GM19023 (cell line): ENCODE measurements around the gene GADD45GIP1.
"Not testable (repeated sequence)": the region's sequence is repeated elsewhere in the genome, so short reads cannot be mapped to it uniquely, and the experiment has no call there.

ENCODE experiments used
- ATAC-seq: cut with Tn5 transposase; IDR thresholded peaks from one replicate; pipeline ENCODE4 v1.9.1; 2021; ENCODE audit warnings: mild to moderate bottlenecking, moderate library complexity; ENCODE audit not compliant: unreplicated experiment

GADD45GIP1 gene

DNA sequence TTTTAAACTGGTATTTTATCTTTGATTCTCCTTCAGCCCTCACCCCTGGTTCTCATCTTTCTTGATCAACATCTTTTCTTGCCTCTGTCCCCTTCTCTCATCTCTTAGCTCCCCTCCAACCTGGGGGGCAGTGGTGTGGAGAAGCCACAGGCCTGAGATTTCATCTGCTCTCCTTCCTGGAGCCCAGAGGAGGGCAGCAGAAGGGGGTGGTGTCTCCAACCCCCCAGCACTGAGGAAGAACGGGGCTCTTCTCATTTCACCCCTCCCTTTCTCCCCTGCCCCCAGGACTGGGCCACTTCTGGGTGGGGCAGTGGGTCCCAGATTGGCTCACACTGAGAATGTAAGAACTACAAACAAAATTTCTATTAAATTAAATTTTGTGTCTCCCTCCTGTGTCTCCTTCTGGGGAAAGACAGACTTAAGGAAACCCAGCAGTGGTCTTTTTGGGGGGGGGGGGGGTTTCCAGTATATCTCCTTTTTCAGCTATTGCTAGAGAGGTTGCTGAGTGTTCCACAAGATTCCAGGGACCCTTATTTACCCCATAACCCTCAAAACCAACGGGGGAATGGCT is 12.8 kb downstream of the GADD45GIP1 start:
- ATAC-seq: no peak

- ATAC-seq: no peak
Measured at GRCh38 chr19:12943437-12944044, 13.5 kb downstream of the GADD45GIP1 start.

DNA sequence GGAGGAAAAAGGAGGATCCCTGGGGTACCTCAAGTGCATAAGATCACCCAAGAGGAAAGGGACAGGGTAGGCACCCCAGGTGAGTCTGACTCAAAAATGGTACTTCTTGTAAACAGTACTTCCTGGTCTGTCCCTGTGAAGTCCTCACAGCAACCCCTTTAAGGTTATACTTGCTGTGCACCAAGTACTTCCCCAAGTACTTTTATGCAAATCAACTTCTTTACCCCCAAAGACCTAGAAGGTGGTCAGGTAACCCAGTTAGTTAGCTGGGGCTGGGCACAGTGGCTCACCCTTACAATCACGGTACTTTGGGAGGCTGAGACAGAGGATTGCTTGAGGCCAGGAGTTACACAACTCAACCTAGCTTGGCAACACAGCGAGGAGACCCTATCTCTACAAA is 16.1 kb downstream of the GADD45GIP1 start:
- ATAC-seq: no peak

DNA sequence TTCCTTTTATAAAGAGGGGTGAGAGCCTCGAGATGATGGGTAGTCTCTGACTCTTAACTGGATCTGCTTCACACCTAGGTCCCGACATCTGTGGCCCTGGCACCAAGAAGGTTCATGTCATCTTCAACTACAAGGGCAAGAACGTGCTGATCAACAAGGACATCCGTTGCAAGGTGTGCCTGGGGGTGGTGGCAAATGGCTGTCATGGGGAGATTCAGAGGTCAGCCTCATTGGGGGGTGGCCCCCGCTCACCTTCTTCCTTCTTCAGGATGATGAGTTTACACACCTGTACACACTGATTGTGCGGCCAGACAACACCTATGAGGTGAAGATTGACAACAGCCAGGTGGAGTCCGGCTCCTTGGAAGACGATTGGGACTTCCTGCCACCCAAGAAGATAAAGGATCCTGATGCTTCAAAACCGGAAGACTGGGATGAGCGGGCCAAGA is 17.0 kb downstream of the GADD45GIP1 start:
- no peak for ATAC-seq

DNA sequence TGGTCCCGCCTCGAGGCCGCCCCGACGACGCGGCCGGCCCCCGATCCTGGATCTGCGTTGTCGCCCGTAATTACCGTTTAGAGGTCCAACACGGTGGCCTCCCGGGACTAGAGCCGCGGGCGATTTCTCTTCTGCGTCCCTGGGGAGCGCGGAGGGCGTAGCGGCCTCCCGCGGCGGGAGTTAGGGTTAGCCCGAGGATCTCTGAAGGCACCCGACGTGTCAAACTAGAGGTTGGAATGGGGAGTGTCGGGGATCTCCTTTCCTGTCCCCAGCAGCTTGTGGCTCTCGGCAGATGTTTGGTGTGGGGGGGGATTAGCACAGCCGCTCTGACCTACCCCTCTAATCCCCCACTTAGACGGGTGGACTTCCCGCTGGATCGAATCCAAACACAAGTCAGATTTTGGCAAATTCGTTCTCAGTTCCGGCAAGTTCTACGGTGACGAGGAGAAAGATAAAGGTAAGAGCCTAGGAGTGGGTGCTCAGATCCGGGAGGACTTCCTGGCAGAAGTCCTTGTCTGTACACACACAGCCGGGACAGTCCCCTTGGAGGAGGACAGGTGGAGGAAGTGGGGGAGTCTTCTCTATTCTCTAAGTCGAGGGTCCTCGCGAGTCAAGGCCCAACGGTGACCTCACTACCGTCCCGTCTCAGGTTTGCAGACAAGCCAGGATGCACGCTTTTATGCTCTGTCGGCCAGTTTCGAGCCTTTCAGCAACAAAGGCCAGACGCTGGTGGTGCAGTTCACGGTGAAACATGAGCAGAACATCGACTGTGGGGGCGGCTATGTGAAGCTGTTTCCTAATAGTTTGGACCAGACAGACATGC is 18.0 kb downstream of the GADD45GIP1 start:
- no peak for ATAC-seq

DNA sequence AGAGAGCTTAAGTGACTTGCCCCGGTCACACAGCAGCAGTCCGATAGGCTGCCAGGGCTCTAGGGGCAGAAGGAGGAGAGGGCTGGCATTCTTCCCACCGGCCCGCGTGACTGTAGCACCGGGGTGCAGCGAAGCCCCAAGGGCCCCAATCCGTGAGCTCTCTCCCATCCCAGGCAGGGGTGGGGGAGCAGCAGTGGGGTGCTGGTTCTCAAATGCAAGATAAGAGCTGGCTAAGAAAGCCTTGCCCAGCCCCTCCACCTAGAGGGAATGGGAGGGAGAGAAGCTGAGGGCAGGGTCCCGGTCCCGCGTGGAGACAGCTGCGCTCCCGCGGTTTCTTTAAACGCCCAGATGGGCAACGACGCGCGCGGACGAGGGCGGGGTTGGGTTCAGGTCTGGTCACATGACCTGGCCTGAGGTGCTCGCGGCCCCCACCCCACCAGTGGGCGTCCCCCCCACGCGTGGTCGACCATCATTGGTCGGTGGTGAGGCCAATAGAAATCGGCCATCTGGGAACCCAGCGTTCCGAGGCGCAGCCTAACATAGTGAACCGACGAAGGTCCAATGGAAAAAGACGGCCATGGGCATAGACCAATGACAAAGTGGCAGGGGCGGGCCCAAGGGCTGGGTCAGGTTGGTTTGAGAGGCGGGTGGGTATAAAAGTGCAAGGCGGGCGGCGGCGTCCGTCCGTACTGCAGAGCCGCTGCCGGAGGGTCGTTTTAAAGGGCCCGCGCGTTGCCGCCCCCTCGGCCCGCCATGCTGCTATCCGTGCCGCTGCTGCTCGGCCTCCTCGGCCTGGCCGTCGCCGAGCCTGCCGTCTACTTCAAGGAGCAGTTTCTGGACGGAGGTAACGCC is 18.9 kb downstream of the GADD45GIP1 start, which contains the start of gene CALR:
Gene CALR (plus strand): TSS at position 683 of the 852 bp plus-strand sequence. CDS start 71 bp downstream, at position 754.
- ATAC-seq: peak; percentile 88

GRCh38 chr19:12937093-12937926 is 19.7 kb downstream of the GADD45GIP1 start:
- no peak for ATAC-seq

GRCh38 chr19:12936582-12936981 is 20.4 kb downstream of the GADD45GIP1 start:
- no peak for ATAC-seq

GRCh38 chr19:12935071-12935470 is 22.0 kb downstream of the GADD45GIP1 start:
- no peak for ATAC-seq

GRCh38 chr19:12933287-12934072 is 23.5 kb downstream of the GADD45GIP1 start, which contains the start of gene FARSA:
Gene FARSA, minus strand, starts transcription at chr19:12933711. Its CDS starts 15 bp downstream, at chr19:12933696.
- ATAC-seq: peak; percentile 44

- ATAC-seq: no peak
Measured at GRCh38 chr19:12932392-12933286, 24.4 kb downstream of the GADD45GIP1 start.

DNA sequence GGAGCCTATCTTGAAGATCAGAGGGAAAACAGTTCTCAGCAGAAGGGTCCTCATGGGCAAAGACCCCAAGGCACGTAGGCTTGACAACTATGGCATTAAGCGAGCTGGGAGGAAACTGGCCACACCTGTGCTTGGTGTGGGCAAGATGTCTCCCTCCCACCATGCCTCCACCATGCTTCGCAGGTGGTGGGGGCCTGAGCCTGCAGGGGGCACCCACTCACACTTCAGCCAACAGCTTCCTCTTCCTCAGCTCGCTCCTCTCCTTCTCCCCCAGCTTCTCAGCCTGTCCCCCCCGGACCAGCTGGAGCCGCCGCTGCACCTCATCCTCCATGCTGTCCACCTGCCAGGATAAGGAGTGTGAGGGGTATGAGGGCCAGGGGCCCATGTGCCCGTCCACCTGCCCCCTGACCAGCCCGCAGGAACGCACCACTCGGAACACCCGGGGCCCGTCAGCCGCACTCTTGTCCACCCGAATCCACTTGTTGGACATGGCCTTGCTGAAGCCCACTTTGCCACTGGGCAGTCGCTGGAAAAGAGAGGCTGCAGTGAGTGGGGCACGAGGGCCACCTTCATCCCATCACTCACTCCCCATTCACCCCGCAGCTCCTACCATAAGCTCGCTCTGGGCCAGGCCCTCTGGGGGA is 26.9 kb downstream of the GADD45GIP1 start:
- no peak for ATAC-seq

GRCh38 chr19:12924621-12925310 is 32.3 kb downstream of the GADD45GIP1 start:
- ATAC-seq: no peak

- ATAC-seq: no peak
Measured at GRCh38 chr19:12922959-12923358, 34.1 kb downstream of the GADD45GIP1 start.

DNA sequence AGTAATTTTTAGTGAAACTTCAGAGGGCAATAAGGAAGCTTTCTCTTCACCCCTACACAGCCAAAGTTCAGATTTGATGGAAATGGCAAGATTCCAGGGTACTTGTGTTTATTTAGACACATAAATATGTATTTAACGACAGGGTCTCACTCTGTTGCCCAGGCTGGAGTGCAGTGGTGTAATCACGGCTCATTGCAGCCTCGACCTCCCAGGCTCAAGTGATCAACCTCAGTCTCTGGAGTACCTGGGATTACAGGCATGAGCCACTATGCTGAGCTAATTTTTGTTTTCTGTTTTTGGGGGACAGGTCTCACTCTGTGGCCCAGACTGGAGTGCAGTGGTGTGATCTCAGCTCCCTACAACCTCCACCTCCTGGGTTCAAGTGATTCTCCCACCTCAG is 36.0 kb downstream of the GADD45GIP1 start:
- ATAC-seq: no peak

- no peak for ATAC-seq
Measured at GRCh38 chr19:12918253-12918652, 38.8 kb downstream of the GADD45GIP1 start.

- not testable (repeated sequence) for ATAC-seq
Measured at GRCh38 chr19:12915860-12916259, 41.2 kb downstream of the GADD45GIP1 start.
